Occipital lobe (tissue), 2 donors: ENCODE results near the gene CD46. TPM values are rescaled to one million over a fixed set of nuclear protein-coding genes. Genes with fewer than 3 reads are reported as not detected.
"Not testable (repeated sequence)": the region's sequence is repeated elsewhere in the genome, so short reads cannot be mapped to it uniquely, and the experiment has no call there.

Source experiments
- DNase-seq: peaks from one replicate; lab custom pipeline; 2025; lab: John Stamatoyannopoulos, UW
- total RNA-seq: library from RNA; depleted of rRNA; stranded (reverse); fragments of >200 nt; gene quantifications from one replicate; pipeline ENCODE4 v1.2.3, GENCODE V29; 2014

The CD46 gene
- 146 TPM for total RNA-seq

DNA sequence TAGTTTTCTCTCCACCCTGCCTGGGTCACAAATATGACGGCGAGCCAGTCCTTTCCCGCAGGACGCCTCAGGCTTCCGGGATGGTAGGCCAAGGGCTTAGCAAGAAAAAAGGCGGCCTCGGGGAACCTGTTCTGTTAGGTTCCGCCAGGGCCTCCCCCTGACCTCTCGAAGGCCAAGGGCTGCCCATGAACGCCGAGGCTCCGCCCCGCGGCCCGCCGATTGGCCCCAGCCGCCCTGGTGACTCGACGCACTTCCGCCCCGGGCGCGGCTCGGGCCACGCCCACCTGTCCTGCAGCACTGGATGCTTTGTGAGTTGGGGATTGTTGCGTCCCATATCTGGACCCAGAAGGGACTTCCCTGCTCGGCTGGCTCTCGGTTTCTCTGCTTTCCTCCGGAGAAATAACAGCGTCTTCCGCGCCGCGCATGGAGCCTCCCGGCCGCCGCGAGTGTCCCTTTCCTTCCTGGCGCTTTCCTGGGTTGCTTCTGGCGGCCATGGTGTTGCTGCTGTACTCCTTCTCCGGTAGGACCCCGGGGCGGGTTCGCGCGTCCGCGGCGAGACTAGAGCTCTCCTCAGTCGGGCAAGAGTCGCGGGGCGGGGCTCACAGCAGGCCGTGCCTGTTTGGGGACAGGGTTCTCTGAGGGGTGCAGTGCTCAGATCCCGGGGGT is at the start of gene CD46:
Gene CD46, plus strand, starts transcription at position 265 of the 666 bp plus-strand sequence. Its CDS starts 159 bp downstream, at position 424.
- DNase-seq = peak; percentile 87

DNA sequence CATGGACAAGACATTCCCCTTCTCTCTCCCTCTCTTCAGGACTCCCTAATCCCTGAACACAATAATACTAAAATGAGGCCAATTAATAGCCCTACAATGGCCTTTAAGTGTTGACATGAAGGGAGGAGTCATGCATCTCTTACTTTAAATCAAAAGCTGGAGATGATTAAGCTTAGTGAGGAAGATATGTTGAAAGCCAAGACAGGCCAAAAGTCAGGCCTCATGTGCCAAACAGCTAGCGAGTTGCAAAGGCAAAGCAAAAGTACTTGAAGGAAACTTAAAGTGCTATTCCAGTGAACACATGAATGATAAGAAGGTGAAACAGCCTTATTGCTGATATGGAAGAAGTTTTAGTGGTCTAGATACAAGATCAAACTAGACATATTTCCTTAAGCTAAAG is 49.5 kb upstream of the CD46 start:
- no peak for DNase-seq

DNA sequence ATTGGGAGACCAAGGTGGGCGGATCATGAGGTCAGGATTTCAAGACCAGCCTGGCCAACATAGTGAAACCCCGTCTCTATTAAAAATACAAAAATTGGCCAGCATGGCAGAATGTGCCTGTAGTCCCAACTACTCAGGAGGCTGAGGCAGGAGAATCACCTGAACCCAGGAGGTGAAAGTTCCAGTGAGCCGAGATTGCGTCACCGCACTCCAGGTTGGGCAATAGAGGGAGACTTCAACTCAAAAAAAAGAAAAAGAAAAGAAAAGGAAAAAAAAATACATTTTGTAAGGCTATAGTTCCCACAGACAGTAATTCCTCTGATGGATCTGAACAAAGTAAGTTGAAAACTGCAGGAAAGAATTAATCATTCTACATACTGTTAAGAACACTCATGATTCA is 48.1 kb upstream of the CD46 start:
- DNase-seq = no peak

DNA sequence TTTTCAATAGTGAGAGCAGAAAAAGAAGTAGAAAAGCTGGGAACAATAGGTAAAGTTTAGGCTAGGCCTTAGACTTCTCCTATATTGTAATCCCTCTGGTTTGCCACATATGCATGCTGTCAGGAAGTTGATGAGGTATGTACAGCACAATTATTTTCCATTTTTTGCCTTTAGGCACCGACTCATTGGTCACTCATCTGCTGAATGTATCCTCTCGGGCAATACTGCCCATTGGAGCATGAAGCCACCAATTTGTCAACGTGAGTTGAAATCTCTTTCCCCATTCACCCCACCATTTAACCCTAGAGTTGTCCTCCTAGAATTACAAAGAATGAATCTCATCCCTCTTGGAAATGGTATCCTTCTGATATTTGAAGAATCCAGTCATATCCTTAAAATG is 43.9 kb upstream of the CD46 start:
- DNase-seq = not testable (repeated sequence)

DNA sequence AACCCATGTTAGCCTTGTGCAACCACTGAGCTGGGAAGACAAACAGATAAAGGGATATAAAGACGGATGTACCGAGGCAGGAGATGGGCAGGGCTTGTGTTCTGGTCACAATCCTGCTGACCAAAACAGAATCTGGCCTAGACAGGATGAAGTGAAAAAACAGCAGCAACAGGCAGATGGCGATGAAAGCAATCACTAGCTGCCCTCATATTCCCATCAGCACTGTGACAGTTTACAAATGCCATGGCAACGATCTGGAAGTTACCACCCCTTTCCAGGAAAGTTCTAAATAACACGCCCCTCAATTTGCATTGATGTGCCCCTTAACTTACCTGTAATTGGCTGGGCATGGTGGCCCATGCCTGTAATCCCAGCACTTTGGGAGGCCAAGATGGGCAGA is 40.6 kb upstream of the CD46 start:
- DNase-seq = no peak

DNA sequence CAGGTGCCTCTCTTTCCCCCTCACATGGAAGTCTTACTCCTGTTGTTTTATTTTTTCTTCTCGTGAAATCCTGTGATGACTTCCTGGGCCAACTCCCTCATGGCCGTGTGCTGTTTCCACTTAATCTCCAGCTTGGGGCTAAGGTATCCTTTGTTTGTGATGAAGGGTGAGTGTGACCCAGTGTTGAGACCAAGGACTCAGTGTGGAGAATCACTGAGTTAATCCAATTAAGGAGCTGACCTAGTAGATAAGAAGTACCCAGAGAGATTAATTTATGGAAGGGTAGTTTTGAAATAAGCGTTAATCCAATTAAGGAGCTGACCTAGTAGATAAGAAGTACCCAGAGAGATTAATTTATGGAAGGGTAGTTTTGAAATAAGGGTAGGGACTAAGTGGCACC is 39.2 kb upstream of the CD46 start:
- DNase-seq = not testable (repeated sequence)

DNA sequence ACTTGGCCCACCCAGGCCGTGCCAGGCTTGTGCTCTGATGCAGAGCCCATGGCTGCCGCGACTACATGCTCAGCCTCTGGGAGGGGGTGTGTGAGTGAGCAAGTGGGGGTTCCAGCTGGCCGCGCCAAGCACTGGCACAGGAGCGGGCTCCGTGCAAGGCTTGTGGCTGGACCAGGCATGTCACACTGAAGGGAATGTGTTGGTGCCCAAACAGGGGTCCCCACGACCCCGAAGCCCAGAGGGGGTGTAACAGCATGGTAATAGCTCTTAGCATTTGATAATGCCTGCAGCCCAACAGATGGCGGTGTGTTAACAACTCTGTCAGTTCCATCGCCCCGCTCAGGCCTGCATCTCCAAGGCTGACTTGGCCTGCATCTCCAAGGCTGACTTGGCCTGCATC is 38.3 kb upstream of the CD46 start:
- DNase-seq = no peak

DNA sequence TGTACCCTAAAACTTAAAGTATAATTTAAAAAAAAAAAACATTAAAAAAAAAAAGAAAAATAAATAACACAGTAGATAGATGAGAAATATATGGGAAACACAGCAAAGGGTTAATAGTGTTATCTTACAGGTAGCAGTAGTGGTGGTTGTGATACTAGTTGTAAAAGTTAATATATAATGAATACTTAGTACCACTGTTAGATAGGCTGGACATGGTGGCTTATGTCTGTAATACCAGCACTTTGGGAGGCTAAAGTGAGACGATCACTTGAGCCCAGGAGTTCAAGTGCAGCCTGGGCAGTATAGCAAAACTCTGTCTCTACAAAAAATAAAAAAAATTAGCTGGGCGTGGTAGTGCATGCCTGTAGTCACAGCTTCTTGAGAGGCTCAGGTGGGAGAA is 32.6 kb upstream of the CD46 start:
- no peak for DNase-seq

DNA sequence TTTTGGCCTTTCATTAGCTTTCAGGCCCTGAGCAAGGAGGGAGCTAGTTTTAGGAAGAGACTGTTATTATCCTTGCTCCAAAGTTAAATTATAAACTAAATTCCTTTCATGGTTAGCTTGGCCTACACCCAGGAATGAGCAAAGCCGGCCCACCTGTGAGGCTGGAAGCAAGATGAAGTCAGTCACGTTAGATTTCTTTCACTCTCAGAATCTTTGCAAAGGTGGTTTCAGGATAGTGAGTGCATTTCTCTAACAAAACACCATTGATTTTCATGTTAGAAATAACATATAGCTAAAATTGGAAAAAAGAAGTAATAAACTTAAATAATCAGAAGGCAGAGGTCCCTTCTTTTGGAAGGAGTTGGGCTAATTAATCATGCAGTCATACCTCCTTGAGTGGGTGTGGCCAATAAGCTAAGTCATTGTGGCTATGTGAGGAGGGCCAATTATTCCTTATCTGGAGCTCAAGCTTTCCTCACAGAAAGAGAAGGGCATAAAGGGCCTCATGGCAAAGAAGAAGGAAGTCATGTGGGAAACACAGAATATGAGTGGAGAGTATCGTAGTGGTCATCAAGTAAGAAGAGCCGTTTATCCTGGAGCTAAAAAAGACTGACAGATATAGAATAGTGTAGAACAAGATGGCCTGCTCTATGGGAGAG is 23.5 kb upstream of the CD46 start:
- not testable (repeated sequence) for DNase-seq

DNA sequence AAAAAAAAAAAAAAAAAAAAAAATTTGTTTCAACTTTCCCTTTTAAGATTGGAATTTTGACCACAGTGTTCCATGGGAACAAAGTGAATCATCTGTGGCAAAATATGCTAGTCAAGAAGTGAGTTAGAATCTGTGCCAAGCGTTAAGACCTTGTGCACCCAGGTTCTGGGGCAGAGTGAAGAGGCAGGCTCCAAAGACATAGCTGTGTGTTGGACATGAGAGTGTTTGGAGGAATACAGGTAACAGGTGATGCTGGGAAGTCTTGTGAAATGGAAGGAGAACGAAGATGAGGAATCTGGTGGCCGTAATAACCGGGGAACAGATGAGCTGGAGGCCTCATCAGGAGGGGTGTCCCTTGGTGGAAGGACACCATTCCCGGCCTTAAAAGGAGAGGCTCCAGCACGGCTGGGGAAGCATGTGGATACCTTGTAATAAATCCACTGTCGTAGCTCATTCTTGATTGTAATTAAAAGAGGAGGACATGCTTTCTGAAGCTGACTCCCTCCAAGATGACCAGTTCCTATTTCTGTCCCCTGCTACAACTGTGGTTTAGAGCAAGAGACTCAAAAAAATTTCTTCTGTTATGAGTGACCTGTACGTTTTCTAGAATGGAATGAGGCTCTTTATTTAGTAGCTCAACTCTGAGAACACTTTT is 14.2 kb upstream of the CD46 start:
- DNase-seq = not testable (repeated sequence)

DNA sequence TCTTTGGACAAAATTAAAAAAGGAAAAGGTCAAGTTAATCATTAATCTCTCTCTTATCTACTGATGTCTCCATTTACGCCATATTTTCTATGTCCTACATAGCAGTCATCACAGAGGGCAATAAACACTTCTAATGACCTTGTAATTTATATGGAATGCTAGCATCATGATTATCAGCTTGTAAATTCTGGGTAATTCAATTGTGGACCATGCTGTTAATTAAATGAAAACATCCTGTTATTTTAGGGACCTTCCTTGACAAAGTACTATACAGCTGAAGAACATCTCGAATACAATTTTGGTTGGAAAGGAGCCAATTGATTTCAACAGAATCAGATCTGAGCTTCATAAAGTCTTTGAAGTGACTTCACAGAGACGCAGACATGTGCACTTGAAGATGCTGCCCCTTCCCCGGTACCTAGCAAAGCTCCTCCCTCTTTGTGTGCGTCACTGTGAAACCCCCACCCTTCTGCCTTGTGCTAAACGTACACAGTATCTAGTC is 13.6 kb upstream of the CD46 start:
- DNase-seq = not testable (repeated sequence)

DNA sequence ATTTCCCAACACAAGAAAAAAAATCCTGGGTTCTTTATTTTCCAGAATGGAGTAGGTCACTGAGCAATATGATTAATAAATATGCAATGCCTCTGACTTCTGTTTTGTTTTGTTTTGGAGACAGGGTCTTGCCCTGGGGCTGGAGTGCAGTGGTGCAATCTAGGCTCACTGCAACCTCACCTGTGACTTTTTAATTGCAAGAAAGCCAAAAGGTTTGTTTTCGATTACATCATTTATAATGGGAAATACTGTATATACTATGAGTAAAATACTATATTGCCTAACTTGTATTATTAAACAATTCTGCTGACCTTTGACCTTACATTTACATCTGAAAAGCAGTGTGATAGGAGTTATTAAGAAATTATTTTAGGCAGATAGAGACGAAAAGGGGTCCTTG is 11.6 kb upstream of the CD46 start:
- no peak for DNase-seq

DNA sequence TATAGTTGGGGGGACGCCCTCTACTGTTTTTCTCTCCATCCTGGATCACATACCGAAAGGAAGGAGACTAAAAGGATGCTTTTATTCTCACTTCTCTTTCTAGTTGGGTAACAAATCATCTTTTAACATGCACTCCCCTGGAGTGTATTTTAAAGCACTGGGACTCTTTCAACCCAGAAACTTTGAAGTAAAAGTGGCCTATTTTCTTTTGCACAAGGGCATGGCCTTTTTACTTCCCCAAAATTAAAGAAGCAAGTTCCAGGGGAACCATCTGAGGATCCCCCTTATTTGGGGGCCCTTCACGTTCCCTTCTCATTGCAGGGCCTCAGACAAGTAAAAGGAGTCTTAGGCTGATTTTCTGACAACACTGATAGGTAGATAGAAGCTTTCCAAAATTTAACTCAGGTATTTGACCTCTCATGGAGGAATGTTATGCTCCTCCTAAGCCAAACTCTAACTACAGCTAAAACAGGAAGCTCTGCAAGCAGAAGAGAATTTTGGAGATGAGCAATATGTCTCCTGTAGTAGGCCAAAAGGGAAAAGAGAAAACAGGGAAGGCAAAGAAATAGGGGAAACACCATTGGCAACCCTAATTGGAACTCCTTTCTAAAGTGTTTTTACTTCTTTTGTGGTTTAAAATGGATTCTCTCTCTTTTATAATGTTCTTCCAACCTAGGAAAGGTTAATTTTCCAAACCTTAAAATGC is 8.9 kb upstream of the CD46 start:
- DNase-seq = no peak

DNA sequence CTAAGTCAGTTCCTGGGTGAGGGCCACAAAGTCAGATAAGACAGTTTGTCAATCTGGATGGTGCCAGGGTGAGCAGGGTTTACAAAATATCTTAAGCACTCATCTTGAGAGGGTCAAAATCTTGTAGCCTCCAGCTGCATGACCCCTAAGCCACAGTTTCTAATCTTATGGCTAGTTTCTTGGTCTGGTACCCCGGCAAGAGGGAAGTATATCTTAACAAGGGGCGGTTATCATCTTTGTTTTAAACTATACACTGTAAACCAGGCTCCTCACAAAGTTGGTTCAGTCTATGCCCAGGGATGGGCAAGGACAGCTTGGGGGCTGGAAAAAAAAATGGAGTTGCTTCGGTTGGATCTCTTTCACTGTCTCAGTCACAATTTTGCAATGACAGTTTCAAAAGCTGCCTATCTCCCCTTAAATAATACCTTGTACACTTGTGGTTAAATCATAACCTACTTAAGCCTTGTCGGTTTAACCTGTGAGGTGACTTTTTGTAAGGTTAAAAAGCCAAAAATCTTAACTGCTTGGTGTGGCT is 7.8 kb upstream of the CD46 start:
- no peak for DNase-seq

DNA sequence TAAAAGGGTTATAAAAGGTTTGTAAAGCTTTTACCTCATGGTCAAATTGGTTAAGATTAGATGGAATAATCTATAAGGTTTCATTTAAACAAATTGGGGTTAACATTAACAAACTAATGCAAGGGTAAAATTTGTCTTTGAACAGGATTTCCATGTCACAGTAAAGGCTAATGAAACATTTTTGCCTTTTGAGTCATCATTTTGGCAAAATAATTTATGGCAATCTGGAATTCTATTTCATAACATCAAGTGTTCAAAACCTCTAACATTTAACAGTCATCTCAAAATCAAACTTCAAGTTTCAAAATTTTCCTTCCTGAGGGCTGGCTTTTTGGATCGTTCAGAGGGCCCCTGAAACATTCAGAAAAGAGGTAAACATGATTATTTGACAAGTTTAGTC is 6.6 kb upstream of the CD46 start:
- no peak for DNase-seq

DNA sequence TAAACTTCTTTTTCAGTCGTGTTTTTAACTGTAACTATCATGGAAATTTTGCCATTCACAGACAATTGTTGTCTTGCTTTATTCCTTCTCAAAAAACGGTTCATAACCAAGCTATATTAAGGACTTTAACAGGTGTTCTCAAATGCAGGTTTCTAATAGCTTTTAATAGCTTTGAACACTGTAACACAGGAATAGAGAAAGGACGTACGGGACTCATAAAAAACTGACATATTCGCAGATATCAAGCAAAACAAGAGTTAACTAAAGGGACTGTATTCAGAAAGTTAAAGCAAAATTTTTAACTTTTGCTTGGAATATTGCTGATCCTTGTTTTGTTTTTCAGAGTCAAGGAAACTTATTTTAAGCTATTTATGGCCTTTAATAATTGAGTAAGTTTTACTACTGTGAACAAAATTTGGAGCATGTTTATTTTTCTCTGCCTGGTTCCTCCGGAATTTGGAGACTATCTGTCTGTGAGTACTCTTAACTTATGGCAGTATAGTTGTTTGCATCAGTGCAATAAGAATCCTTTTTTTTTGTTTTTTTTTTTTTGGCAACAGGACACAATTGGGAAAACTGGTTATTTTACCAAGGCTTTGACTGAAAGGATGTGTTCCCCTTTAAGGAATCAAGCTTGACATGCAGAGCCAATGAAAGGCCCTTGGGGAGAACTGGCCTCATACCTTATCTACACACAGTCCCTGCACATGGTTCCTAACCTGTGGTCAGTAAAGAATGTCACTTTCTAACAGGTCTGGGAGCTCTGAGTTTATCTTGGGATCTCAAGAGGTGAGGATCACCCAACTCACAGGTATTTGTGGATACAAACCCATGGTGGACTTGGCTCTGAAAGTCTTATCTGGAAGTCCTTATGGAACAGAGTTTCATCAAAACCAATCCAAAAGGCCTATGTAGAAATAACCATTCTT is 5.8 kb upstream of the CD46 start:
- no peak for DNase-seq

DNA sequence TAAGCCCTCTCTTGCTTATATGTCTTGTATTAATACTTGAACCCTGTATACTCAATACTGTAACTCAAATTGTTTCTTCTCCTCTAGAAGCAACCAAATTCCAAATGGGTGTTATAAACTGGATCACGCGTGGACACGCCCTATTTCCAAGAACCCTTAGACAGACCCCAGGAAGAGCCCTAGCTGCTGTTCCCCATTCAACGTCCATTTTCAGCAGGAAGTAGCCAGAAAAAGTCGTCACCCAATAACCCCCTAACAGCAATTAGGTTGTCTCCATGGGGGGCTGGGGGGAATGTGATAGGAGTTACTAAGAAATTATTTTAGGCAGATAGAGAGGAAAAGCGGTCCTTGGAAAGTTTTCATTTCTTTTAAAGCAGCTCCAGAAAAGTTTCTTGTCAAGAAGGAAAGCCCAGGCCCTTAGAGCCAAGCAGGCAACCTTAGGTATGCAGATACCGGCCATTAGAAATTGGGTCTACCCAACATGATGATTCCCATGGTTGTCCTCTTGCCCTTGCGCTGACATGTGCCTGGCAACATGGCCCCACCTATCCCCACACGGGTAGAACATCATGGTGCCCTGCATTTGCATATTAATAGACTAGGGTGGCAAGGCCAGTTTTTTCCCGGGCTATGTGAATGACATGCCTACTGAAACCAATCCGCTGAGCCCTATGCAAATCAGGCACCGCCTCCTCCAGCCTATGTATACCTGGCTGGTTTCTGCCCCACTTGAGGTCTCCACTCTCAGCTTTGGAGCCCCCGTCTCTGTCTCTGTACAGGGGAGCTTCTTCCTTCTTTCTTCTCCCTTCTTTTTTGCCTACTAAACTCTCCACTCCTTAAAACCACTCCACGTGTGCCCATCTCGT is 4.0 kb upstream of the CD46 start:
- no peak for DNase-seq

DNA sequence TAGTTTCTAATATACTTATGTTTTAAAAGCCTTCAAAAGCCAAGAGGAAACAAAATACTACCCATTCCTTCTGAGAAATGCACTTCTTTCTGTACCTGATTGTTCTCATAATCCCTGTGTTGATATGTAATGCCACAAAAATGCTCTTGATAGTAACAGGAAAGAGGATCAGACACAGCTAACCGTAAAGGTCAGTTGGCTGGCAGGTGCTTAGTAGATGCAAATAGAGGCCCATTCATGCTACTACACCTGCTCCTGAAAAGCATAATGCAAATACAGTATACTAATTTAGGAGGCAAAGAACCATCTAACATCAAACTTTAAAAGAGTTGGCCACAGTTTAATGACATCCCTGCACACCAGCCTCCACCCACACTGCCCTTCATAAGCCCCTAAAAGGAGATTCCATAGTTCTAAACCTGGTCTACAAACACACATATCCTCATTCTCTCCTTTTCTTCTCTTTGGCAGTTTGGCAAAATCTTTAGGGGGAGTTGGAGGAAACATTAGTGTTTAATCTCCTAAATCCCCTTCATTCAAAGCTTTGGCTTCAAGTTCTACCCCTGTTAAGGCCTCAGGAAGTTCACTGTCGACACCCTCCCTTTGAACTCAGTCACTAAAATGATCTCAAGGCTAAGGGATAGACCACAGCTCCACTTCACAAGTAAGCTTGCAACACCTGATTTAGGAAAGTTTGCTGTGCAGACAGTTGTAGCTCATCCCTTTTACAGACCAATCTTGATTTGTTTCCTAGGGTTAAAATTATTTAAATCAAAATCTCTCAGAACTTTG is 2.9 kb upstream of the CD46 start:
- DNase-seq = no peak
